Kidney epithelial cell (primary cell): ENCODE results near the gene ZCCHC17. TPM values are rescaled to one million over a fixed set of nuclear protein-coding genes. Genes with fewer than 3 reads are reported as not detected.
"Not testable (repeated sequence)": the region's sequence is repeated elsewhere in the genome, so short reads cannot be mapped to it uniquely, and the experiment has no call there.

ENCODE experiments used
- DNase-seq: peaks from one replicate; pipeline ENCODE4 v3.0.0-alpha.2; 2010; ENCODE audit warnings: low read depth
- H3K27me3 ChIP-seq: 2 replicates; pipeline ENCODE4 v1.6.0; 2011; ENCODE audit warnings: low read length; ENCODE audit not compliant: control insufficient read depth, insufficient read depth
- H3K36me3 ChIP-seq: 2 replicates; pipeline ENCODE4 v1.5.1; 2011; ENCODE audit warnings: low read length; ENCODE audit not compliant: control insufficient read depth, insufficient read depth
- H3K4me3 ChIP-seq: 2 replicates; pipeline ENCODE4 v1.5.1; 2011; ENCODE audit warnings: low read depth, mild to moderate bottlenecking, control low read depth, low read length
- CTCF ChIP-seq: IDR thresholded peaks from 2 replicates; pipeline ENCODE4 v1.5.1; 2011; ENCODE audit warnings: mild to moderate bottlenecking, moderate library complexity, low read length, control low read depth, inconsistent platforms; ENCODE audit not compliant: insufficient read depth, poor library complexity, severe bottlenecking
- total RNA-seq: library from RNA; depleted of rRNA; stranded (reverse); fragments of >200 nt; gene quantifications from 2 replicates; pipeline ENCODE4 v1.2.3, GENCODE V29; 2015

The ZCCHC17 gene
- total RNA-seq, 1 donor from 2014 or later = 44.1 TPM

GRCh38 chr1:31259746-31260145, 37.1 kb upstream of the ZCCHC17 start:
- H3K27me3 ChIP-seq = no peaks in the 10 kb centered on the region
- H3K36me3 ChIP-seq = no peaks in the 10 kb centered on the region
- H3K4me3 ChIP-seq = no peak overlapping the region
- no peak for TF ChIP-seq CTCF
- no peak for DNase-seq

- H3K4me3 ChIP-seq = no peak overlapping the region
- no peak for TF ChIP-seq CTCF
- no peaks in the 10 kb centered on the region for H3K27me3 ChIP-seq
- DNase-seq = no peak
- H3K36me3 ChIP-seq = no peaks in the 10 kb centered on the region
Measured at GRCh38 chr1:31261916-31262315, 34.9 kb upstream of the ZCCHC17 start.

DNA sequence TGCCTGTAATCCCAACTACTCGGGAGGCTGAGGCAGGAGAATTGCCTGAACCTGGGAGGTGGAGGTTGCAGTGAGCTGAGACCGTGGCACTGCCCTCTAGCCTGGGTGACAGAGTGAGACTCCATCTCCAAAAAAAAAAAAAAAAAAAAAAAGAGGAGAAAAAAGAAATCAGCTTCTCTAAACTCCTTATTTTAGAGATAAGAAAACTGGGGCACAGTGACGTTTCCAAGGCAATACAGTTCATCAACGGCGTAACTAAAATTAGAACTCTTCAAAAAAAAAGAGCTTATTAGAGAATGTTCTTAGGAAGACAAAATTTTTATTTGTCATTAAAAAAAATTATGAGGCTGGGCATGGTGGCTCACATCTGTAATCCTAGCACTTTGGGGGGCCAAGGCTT, 34.4 kb upstream of the ZCCHC17 start:
- H3K4me3 ChIP-seq, H3K27me3 ChIP-seq, H3K36me3 ChIP-seq, DNase-seq: not testable (repeated sequence)

- Histone ChIP-seq H3K36me3 (no peaks in the 10 kb centered on the region), H3K4me3 (no peak overlapping the region), H3K27me3 (no peaks in the 10 kb centered on the region)
- DNase-seq = no peak
- no peak for TF ChIP-seq CTCF
Measured at GRCh38 chr1:31263408-31263807, 33.4 kb upstream of the ZCCHC17 start.

DNA sequence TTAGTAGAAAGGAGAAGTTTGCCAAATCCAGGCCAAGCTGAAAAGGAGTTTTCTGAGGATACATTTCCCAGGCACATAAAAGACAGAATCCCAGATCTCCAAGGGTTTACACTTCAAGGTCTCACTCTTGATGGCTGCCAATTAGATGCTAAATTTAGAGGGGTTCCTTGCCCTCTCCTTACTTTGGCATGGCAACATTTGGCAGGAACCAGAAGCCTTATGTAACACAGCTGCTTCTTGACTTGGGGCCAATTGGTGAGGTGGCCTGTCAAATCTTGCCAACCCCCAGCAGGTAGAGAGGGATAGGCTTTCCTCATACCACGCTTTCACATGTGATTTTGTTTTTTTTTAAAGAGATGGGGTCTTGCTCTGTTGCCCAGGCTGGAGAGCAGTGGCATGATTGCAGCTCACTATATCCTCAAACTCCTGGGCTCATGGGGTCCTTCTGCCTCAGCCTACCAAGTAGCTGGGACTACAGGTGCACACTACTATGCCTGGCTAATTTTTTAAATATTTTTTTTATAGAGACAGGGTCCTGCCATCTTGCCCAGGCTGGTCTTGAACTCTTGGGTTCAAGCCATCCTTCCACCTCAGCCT, 31.9 kb upstream of the ZCCHC17 start:
- no peak for DNase-seq
- no peak for TF ChIP-seq CTCF
- Histone ChIP-seq H3K4me3 (no peak overlapping the region), H3K27me3 (no peaks in the 10 kb centered on the region), H3K36me3 (peaks cover 1% of the 10 kb centered on the region)

DNA sequence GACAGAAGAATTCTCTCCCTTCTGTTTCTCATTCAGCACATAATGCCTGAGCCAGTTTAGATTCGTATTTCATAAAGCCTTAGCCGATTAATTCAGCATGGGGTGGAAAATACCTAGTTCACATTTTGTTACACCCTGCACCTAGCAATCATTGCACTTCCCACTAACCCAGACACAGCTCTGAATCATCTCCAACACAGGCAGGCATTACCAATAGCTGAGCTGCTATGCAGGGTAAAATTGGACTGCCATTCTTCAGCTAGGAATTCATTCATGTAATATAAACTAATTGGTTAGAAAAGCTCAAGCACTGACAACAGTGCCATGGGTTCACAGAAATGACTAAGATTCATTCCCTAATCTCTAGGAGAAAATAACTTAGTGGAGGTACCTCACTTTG, 30.3 kb upstream of the ZCCHC17 start:
- DNase-seq = no peak
- Histone ChIP-seq H3K36me3 (peaks cover 1% of the 10 kb centered on the region), H3K4me3 (no peak overlapping the region), H3K27me3 (no peaks in the 10 kb centered on the region)
- no peak for TF ChIP-seq CTCF

- Histone ChIP-seq H3K36me3 (peaks cover 1% of the 10 kb centered on the region), H3K27me3 (no peaks in the 10 kb centered on the region), H3K4me3 (no peak overlapping the region)
- DNase-seq = no peak
- TF ChIP-seq CTCF = no peak
Measured at GRCh38 chr1:31272369-31272768, 24.5 kb upstream of the ZCCHC17 start.
